ENCODE measurements around the gene PARK7.

PARK7 gene

DNA sequence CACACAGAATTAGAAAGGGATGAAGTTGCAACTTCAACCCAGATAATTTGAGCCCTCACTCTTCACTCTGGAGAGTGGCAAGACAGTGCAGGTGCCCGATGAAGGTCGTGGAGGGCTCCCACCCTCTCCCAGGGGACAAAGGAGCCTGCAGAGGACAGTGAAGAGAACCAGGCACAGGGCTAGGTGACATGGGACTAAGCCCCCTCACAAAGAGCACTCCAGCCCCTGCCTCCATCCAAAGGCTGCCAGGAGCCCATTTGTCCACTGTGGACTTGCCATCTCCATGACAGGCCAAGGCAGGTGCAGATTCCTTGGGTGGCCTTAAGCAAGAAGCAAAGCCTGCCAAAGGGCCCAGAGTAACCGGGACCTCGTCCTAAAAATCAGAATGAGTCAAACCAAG is 49.5 kb downstream of the PARK7 start:
- DNase-seq, result no peak

DNA sequence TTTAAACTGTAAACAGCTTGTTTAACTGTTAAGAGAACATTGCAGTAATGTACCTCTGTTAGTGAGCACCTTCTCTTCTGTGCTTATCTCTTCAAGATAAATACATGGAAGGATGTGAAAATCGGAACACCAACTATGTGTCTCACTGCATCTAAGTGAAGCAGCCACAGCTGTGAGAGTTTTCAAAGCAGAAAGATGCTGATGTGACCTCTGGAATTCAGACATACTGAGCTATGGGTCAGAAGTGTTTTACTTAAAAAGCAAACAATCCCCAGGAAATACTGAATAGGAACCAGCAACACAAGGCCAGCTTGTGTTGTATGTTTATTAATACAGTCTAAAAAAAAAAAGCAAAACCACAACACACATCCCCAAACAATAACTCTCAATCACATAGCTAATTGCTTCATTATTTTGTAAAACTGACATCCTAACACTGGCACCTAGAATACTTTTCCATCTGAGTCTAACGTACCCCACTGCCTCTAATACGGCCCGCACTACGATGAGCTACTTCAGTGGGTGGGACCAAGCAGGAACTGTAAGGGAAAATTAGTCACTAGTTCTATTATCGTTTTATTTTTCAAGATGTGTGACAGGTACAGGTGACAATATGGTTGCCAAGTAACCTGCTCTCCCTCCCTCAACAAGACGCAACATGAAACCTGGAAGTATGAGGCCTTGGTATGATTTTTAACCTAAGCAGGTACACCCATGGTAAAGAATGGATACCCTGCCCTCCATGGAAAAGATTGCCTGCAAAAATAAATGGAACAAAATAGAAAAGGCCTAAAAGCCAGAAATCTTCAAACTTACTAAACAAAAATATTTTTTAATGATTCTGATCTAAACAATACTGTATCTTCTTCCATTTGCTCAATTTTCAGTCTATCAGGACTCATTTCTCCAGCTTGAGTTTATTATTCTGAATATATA is 50.7 kb downstream of the PARK7 start:
- no peak for DNase-seq

DNA sequence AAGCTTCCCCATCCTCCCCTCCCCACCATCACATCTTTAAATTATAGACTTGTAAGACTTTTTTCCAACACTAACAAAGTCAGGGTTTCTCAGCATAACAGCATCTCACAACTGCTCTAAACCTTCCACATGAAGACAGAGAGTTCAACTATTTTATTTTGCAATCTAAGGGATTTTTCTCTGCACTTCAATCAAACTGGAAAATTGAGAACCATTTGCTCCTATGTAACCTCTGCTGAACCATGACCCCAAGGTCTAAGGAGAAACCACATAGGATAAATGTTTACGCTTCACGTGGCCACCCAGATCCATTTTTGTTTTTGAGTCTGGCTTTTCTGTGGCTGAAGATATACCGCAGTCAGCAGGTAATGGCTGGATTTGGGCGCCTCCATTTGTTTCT is 51.4 kb downstream of the PARK7 start:
- no peak for DNase-seq

DNA sequence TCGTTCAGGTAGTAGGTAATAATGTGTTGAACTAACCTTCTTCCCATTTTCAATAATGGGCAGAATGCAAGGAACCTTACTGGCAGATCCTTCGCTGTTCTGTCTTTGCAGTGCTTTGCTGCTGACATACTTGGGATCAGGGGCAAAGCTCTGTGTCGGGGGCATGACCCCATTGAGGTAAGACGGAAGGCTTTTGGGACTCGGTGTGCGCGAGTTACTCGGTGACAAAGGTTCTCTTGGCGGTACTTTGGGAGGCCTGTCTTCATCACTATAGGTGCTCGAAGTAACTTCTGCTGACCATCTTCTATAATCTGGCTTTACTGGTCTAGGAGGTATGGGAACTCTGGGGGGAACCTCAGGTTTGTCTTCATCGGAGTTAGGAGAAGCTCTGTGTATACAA is 51.9 kb downstream of the PARK7 start:
- no peak for DNase-seq

DNA sequence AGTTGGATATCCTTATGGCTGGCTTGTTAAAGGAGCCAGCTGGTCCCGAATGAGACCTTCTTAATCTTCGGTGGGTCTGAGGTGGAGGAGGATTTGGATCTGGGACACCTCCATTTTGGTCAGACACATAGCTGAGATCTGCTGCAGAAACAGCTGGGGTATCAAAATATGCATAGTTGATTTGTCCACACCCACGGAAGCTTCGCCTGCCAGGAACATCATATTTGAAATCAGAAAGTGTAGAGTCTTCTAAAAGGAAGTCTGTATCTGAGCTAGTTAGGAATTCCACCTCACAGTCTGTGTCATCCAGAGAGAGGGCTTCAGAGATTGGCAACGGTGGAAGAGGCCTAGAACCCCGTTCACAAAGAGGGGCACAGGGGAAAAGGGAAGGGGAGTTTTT is 52.3 kb downstream of the PARK7 start:
- DNase-seq, result no peak

DNA sequence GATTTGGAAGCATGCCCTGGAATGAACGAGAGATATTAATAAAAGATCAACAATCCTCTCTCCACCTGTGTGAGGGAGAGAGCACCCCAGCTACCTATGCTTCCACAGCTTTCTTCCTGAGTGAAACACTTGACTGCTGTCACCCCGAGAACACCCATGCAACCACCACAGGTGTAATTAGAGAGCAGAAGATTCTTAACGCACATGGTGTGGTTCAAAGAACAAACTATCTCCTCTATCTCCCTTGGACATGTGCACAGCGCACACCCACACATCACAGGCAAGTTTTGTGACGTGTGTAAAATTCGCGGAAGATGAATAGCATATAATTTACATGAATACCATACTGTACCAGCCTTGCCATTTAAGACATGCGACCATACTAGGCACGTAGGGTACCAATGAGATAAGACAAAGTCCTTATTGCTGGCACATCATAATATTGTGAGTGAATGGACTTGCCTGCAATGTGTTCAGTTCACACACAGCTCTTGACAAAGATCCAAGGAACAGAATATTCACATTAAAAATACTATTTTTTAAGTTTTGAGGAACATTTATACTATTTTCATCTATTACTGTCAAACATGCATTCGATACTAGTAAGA is 53.0 kb downstream of the PARK7 start:
- DNase-seq, result no peak

DNA sequence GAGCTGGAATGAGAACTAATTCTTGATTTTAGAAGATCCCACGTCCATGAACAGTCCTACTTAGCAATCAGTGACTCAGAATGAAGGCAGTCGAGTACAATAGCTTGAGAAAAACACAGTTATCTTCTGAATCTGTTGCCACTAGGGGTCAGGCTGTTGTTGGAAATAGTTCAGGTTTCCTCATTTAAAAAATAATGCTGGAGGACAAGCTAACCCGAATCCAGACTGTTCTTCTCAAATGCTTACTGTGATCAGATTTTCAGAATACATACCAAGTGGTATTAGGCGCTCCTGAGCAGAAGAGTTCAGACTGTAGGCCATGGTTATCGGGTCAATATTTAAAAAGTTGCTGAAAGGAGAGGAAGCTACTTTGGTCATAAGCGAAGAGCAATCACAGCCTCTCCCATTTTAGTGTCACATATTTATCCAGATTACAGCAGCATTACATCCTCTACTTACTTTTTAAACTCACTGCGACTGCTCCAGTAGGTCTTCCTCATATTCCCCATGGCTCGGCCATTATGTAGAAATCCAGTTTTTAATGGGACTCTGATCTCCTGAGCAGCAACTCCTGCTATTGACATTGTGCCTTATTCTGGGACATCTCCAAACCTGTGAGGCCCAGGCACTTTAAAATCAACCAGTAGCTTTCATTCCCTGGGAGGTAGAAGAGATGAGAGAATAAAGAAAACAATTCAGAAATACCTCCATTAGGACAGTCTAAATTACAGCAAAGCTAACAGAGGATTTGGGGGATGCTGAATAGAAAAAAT is 53.7 kb downstream of the PARK7 start:
- DNase-seq, result peak; percentile 68

DNA sequence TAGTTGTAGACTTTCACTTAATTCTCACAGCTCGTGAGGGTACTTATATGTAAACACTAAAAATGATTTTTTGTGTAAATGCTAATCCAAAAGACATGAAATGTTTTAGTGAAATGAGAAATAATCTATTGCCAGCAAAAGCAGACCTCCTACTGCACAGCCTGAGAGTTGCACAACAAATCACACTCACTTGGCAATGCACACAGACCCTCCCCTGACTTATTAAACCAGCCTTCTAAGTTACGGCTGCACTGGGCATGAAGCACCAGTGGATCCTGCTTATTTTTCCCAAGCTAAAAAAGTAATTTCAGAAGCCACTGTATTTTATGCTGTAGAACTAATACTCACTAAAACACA is 54.3 kb downstream of the PARK7 start:
- no peak for DNase-seq

DNA sequence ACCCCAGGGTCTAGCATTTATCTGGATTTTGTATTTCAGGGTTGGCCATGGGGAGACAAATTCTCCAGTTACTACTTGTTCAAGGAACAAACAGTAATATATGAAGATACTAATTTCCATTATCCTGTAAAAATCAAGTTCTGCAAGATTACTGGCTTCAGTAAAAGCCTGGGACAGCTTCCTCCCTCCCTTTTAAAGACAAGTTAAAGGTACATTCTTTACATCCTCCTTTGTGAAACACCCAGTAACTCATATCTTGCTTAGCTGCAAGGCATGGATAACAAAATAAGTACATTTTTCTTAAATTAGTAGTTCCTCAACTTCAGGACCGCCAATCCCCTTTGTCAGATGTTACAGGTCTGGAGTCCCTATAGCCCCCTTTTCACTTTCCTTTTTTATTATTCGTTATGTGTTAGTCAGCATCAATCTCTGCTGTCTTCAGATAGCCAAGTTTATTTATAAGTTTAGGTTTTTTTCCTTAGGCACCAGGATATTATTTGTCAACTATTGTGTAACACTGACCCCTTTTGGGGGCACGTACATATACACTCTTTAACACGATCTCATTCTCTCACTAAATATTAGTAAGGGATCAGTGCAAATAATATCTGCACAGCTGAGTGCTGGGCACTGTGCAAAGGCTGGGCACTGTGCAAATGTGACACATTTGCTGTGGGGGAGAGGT is 54.8 kb downstream of the PARK7 start:
- DNase-seq, result no peak

DNA sequence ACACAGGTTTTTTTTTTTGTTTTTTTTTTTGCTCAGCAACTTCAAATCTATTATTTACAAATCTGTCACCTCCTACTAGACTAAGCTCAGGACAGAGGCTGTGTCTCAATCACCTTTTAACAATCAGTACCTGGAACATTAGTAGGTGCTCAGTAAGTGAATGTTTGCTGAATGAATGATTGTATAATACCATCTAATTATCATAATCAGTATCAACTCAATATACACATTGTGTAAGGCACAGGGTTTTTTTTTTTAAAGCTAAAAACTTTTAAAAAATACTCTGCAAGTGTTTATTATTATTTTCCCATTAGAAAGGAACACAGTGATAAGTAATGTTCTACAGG is 55.4 kb downstream of the PARK7 start:
- no peak for DNase-seq

DNA sequence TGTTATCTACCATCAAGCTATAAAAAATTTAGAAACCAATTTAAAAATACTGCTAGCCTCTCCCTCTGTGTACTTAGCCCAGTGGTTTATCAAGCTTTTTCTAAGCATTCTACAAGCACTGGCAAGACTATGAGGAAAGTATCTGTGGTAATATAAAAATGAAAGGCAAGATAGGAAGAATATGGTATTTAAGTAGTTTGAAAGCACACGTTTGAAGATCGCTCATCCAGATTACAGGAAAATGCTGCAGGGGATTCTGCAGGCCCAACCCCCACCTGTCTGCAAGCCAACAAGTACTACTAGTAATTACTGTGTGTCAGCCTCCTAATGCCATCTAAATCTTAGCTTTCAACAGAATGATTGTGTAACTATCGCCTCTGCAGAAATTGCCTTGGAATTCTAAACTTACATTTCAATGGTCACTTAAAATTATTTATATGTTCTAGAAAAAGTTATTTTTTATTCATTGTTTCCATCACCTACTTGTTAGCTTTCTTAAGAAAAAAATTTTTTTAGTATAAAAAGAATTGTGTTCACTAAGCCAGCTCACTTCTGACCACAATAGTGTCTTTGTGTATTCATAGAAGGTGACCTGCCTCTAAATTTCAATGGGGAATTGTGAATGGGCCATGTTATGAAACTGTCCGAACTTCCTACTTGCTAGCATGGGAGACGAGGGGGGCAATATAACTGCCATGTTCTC is 56.1 kb downstream of the PARK7 start:
- no peak for DNase-seq

DNA sequence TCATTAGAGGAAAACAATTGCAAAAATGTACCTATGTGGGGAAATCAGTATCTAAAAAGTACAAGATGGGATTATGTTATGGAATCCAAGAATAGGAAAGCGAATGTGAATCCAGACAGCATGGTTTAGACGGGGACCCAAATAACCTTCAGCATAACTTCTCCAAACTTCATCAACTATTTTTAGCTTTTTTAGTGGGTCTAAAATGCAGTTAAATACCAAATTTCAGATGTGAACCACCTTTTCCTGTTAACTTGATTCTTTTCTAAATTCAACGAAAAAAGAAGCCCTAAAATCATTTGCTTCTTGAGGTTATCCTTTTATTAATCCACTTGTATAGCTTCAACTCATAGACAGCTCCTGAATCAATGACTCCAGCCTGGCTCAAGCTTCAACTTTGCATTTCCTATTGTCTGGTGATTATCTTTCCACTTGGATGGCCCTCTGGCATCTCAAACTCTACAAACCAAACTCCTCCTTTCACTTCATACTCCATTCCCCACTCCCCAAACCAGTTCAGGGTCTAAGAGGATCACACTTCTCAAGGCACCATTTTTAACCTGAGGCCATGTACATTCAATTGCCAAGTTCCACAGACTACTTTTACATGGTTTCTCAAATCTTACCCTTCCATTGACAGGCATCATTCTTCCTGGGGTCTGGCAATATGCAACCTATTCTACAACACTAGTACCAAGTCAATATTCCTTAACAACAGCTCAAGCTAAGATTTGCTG is 57.1 kb downstream of the PARK7 start:
- DNase-seq, result no peak

DNA sequence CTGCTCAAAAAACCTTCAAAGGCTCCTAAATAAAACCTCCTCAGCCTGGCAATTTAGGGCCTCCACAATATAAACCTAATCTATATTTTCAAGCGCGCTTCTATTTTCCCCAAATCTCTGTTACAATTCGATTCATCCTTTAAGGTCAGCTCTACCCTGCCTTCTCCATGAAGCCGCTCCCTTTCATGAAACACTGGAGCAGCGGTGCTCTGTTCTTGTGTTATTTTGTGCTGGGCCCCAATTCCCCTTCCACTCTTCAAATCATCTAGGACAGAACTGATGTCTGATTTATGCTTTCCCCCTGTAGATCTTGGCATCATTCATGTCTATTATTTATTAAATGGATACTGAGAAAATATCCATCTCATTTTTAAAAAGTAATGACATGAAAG is 57.7 kb downstream of the PARK7 start:
- DNase-seq, result no peak

DNA sequence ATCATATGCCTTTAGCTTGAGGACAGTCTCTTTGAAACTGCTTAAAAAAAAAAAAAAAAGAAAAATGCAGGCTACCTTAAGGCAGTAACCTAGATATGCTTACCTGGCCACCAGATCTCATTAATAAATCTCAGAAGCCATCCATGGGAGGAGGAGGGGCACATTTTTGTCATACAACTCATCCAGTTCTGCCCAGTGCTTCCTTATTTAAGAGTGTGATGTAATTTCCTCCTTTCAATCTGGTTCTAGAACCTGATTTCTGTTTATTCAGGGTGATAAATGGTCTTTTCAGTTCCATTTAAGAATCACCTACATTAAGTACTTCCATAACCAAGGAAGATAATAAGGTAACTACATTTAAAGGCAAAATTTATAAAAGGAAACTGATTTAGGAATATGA is 58.5 kb downstream of the PARK7 start:
- DNase-seq, result peak; percentile 84

DNA sequence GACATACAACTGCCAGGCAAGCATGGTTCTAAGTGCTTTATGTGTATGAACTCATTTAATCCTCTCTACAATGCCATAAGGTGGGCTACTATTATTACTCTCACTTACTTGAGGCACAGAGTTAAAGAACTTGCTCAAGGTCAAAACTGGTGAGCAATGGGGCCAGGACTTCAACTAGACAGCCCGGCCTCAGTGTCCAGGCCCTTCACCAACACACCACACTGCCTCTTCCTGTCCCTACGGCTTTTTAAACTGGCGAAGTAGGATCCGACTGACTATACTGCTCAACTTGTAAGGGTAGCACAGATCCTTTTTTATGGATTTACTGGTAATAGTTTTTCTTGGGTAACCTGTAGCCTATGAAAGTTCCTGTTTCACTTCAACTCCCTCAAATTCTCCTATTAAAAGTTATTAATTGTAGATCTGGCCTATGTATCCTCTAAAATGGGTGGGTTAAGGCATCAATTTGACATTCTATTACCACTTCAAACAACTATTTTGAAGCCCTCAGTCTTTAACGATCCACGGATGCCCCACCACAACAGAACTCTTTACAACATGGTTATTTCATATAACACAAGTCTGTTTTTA is 60.3 kb downstream of the PARK7 start:
- DNase-seq, result no peak

DNA sequence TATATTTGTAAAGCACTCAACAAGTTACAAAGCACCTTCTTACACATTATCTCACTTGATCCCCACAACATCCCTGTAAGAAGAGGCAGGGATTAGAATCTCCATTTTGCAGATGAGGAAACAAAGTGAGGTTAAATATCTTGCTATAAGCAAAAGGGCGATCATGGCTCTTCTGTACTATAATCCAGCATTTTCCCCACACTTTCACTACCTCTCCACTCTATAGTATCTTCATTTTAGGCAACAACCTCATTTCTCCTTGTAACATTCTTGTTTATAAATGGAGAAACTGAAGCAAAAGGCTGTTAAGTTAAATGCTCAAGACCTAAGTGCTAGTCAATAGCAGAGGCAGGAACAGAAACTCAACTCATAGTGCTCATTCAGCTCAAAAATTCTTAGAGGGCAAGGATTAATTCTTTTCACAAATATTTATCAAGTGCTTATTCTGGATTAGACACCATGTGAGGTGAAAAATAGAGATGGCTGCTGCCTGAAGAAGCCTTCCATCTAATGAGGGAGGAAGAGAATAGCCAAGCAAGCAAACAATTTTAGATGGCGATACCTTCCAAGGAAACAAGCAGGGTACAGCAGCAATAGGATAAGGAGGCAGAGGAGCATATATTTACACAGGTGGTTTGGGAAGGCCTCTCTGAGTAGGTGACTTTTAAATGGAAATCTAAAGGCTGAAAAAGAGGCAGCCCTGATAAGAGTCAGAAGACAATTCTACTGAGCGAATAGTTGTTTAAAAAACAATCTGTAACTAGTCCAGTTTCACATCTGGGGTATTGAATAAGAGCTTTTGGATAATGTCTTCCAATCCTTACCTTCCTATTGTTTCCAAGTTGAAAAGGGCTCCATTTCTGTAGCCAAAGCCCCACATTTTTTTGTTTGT is 61.1 kb downstream of the PARK7 start:
- no peak for DNase-seq

DNA sequence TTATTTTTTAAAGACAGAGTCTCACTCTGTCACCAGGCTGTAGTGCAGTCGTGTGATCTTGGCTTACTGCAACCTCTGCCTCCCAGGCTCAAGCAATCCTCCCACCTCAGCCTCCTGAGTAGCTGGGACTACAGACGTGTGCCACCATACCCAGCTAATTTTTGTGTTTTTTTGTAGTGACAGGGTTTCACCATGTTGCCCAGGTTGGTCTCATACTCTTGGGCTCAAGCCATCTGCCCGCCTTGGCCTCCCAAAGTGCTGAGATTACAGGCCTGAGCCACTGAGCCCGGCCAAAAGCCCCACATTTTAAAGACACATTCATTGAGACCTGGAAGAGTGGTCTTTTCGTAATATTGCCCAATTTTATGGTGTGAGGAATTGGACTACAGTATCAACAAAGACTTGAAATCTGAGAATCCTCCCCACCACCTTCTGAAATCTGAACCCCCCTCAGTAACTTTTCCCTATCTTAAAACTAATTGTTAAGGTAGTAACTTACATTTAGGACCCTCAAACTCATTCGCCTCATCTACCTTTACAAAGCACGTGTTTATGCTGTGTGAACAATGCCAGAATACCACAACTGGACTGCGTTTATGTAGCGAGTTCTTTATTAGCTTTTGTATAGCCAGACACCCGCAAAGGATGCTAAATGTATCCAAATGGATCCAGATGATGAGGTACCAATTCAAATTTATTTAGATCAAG is 61.9 kb downstream of the PARK7 start:
- DNase-seq, result no peak

DNA sequence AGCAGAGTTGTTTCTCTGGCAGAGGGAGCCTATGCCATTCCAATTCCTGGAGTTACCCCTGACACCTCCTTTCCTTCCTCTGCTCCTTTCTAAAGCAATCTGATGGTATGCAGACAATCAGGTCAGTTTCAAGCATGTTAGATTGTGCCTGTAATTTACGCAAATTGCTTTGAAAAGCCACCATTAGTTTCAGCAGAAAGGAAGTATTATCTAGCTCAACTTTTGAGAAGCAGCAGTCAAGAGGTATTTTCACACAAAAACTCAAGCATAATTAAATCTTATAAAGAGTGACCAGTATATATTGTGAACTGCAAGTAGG is 62.4 kb downstream of the PARK7 start:
- no peak for DNase-seq

DNA sequence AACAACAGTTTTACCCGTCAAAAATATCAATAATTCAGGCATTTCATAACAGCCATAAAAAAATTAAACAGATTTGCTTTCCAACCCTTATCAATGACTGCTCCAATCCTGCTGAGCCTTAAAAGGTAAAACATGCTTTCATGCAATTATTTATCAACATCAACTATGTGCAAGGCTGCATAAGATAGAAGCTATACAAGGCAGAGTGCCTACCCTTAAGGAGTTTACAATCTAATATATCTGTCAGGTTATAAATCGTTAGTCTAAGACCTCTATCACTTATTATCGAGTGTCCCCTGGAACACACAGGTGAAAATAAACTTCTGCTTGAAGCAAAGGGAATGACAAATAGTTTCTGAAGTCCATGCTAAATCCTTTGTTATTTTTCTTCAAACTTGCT is 62.8 kb downstream of the PARK7 start:
- no peak for DNase-seq

DNA sequence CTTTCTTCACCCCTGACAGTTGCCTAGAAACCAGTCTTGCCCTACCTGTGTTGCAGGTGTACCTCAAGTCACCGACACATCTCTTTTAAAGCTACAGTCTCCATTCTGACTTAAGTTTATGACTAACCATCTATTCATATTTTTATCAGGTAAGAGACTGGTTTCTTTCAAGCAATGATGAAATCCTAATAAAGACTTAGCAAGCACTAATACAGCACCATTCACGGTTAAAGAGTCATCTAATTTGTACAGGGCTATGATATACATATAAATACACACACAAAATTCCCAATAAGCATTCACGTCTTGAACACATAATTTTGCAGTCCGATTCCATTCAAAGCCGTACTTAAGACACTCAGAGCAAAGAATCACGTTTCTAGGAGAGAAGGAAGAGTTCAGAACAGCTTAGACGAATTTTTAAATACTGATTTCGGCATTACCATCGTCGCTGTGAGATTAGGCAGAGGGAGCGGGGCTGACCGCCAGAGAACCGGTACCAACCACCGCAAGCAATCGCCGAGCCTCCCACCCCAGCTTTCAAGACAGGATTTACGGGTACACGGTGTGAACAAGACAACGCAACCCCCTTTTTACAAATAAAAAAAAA is 63.7 kb downstream of the PARK7 start:
- DNase-seq, result no peak

Data from DMS153 (cell line).